GM08714 (cell line): ENCODE measurements around the gene FNTB.

Experiments
- H3K4me3 ChIP-seq: fragments of 200-500 bp; sonication (Bioruptor generic); 2 replicates; pipeline ENCODE4 v1.5.1; 2014; ENCODE audit warnings: mild to moderate bottlenecking, low read length, inconsistent platforms
- ZNF274 ChIP-seq: IDR thresholded peaks from 2 replicates; pipeline ENCODE4 v1.6.1; 2012; ENCODE audit warnings: mild to moderate bottlenecking, low read depth, low read length

Gene FNTB, protein sequence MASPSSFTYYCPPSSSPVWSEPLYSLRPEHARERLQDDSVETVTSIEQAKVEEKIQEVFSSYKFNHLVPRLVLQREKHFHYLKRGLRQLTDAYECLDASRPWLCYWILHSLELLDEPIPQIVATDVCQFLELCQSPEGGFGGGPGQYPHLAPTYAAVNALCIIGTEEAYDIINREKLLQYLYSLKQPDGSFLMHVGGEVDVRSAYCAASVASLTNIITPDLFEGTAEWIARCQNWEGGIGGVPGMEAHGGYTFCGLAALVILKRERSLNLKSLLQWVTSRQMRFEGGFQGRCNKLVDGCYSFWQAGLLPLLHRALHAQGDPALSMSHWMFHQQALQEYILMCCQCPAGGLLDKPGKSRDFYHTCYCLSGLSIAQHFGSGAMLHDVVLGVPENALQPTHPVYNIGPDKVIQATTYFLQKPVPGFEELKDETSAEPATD

DNA sequence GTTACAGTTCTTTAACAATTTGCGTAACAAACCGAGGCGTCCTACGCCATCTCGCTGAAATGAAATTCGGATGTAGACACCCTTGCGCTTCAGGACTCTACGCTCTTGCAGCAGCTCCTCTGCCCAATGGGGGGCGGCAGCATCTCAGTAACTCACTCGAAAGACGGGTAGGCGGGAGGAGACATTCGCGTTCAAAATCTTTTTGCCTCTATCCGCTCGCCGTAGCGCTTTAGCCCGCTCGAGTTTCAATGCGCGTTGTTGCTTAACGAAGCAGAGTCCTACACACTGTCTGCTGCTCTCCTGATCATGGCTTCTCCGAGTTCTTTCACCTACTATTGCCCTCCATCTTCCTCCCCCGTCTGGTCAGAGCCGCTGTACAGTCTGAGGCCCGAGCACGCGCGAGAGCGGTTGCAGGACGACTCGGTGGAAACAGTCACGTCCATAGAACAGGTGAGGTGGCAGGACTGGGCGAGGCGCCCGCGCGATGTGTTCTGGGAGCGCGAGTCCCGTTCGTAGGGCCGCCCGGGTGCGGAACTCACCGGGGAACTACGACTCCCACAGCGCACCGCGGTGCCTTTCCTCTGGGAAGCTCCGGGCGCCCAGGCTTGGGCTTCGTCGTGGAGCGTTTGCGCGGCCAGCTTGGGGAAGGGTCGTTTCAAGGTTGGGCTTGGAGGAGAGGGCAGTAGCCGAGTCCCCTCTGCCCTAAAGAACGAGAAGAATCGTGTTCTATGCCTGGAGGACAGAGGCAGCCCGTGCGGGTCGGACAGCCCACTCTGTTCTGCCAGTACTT, at the start of gene FNTB:
FNTB (plus strand) TSS at position 248 of the 790 bp plus-strand sequence; CDS start at position 307, 59 bp downstream.
- H3K4me3 ChIP-seq: peak within 1 kb of the TSS; percentile 92
- no peak for TF ChIP-seq ZNF274

DNA sequence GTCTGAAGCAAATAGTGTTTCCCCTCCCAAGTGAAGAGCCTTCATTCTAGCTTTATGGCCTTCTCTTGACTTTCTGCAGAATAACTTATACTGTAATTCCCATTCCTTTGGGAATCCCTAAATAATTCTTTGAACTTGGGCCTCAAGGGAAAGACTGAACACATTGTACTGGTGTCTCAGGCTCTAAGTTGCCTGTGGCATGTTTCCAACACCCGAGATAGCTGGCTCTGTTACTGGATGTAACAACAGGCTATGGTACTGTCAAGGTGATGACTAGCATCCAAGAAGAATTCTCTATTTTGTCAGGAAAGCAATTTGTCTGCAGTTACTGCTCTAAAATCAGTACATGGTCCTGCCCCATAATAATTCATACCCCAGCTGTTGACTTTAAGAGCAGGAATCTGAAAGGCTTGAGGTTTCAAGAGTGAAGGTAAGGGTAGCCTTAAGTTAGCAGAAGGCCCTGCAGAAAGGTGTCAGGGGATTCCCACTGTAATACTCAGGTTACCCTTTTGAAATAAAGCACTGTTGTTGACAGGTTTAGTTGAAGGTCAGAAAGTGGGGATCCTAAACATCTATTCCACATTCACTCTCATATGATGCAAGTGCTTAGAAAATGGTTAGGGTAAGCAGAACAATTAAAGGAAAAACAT, 49.4 kb upstream of the FNTB start:
- no peak for TF ChIP-seq ZNF274
- H3K4me3 ChIP-seq: no peak overlapping the region

DNA sequence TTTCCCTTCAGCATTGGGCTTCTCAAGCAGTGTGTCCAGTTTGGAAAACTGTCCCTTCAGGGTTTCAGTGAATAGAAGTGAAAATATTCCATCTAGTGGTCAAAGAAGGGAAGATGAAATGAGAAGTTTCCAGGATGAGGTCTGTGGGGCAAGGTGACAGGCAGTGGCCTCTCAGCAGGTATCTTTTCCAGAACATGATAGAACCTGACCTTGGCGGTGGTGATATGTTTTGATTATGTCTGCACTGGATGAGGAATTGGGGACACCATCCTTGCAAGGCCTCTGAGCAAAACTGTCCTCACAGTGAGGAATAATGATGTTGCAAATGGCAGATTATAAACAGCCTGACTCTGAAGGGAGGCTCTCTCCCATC, 48.9 kb upstream of the FNTB start:
- TF ChIP-seq ZNF274: no peak
- H3K4me3 ChIP-seq: no peak overlapping the region

DNA sequence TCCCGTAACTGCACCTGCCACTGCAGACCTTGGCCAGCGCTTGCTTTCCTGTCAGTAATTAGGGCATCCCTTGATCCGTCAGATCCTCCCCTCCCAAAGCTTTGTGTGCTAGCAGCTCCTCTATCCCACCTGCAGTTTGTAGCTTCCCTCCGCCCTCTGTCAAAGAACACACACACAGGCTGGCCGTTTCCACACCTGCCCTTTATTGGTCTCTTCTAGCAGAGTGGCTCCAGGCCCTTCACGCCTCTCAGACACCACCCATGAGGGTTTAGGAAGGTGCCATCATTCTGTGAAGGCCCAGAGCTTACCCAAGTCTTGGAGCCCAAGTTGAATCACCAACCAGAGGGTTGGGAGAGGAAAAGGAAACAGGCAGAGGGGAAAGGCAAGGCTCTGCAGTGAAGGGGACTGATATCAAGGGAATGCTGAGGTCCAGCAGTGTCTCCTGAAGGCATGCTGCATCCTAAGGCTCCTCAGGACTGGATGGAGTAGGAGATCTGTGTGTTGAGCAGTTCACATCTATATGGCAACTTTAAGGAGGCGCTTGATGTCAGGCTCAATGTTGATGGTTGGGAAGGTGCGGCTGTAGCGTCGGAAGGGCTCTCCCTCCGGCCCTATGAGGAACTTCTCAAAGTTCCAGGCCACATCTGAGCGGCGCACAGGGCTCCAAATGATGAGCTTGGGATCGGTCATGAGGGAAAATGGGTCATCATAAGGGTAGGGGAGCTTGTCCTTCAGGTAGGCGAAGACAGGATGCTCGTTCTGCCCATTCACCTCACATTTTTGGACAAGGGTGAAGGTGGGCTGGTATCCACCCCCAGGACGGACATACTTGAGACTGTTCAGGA, 47.5 kb upstream of the FNTB start:
- TF ChIP-seq ZNF274: no peak
- H3K4me3 ChIP-seq: no peak overlapping the region

DNA sequence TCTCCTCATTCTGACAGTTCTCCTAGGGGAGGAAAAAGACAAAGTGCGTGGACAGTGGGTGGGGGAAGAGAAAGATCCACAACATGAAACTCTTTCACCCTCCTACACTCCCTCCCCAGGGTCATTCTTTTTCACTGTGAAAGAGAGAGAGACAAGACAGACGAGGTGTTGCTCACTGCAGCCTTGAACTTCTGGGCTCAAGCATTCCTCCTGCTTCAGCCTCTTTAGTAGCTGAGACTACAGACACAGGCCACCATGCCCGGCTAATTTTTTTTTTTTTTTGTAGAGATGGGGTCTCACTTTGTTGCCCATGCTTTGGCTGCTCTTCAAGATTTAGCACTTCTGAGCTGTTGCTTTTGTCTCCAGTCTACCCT, 46.9 kb upstream of the FNTB start:
- no peak overlapping the region for H3K4me3 ChIP-seq
- TF ChIP-seq ZNF274: no peak

DNA sequence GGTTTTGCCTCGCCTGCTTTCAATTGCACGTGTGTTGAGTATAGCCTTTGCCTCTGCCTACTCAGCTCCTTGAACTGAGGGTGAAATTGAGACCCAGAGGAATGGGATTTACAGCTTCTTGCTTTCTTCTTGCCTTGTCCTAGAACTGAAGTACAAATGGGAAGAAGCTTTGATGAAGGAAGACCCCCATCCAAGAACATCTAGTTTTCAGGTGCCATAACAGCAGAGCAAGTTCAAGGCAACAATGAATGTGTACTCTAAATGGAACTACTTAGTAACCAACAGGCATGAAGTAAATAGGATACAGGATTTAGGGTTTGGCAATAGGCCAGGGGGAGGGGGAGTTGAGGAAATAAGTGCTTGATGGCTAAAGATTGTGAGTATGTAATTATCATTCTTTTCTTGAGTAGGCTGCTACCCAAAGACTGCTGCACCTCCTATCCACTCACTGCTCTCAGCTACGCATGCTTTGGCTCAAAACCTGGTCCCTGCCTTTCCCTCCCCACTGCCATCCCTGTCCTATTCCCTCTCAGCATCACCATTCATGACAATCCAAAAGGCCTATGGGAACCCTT, 46.3 kb upstream of the FNTB start:
- no peak for TF ChIP-seq ZNF274
- H3K4me3 ChIP-seq: no peak overlapping the region

DNA sequence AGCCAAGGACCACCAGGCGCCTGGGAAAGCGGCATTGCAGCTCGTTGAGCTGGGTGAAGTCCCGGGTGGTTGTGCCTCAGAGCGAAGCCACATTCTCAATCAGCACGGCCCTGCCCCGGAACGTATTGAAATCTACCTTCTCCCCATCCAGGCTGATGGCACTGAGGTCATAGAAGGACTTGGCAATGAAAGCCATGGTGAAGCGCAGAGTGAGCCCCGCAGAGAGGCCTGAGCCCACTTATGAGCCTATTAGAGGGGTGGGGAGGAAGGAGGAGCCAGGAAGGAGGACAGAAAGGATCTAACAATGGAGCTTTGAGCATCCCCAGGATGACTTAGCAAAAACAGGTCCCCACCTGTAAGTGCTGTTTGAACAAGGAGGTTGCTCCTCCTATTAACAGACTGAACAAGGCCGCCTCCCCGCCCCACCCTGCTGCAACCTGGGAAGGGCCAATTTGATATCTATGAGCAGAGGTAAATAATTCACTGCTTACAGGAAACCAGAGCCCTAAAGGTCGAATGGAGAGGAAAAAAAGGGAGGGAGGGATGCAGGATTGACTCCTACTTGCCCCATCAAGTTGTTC, 44.1 kb upstream of the FNTB start, which contains the start of gene GPX2:
GPX2 (minus strand) TSS at position 215 of the 581 bp plus-strand sequence; CDS start at position 196, 19 bp downstream.
- no peak for TF ChIP-seq ZNF274
- H3K4me3 ChIP-seq: no peak within 1 kb of the TSS

DNA sequence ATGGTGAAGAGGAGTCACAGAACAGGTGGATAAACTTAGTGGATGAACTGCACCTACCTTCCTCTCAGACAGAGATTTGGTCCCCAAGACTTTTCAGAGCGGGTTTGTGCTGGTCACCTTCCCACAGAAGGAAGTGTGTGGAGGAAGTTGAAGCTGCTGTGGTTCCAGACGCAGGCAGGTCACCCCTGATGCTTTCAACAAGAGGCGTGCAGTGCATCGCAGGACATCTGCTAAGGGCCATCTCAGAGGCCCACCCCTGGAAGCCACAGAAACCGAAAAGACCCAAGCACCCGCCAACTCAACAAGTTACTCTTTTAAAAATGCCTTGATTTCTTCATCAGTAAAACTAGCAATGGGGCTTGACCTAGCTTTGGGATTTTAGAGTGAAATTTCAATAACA, 43.1 kb upstream of the FNTB start:
- no peak overlapping the region for H3K4me3 ChIP-seq
- no peak for TF ChIP-seq ZNF274

DNA sequence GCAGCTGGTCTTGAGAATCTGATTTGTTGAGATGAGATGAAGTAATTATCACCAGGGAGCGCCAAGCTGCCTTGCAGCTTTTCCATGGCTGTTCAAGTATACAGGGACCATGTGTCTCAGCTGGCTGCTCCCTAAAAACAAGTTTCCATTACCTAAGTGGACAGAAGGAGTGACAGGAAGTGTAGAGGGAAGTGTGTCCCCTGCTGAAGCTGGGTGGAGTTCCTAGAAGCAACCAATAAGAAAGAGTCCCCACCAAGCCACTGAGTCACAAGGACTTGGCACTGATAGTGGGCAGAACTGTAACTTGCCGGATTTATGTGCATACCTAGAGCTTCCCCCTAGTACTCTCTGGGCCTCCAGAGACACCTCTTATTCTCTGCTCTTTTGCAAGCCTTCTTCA, 42.7 kb upstream of the FNTB start:
- no peak for TF ChIP-seq ZNF274
- no peak overlapping the region for H3K4me3 ChIP-seq

DNA sequence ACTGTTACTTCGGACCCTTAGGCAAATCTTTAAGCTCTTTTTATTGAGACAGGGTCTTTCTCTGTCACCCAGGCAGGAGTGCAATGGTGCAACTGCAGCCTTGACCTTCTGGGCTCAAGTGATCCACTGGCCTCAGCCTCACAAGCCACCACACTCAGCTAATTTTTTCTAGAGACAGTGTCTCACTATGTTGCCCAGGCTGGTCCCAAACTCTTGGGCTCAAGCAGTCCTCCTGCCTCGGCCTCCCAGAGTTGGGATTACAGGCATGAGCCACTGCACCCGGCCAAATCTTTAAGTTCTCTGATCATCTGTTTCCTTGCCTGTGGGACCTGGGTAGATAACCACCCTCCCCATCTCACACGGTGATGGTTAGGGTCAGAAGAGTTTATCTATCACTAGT, 41.8 kb upstream of the FNTB start:
- no peak for TF ChIP-seq ZNF274

DNA sequence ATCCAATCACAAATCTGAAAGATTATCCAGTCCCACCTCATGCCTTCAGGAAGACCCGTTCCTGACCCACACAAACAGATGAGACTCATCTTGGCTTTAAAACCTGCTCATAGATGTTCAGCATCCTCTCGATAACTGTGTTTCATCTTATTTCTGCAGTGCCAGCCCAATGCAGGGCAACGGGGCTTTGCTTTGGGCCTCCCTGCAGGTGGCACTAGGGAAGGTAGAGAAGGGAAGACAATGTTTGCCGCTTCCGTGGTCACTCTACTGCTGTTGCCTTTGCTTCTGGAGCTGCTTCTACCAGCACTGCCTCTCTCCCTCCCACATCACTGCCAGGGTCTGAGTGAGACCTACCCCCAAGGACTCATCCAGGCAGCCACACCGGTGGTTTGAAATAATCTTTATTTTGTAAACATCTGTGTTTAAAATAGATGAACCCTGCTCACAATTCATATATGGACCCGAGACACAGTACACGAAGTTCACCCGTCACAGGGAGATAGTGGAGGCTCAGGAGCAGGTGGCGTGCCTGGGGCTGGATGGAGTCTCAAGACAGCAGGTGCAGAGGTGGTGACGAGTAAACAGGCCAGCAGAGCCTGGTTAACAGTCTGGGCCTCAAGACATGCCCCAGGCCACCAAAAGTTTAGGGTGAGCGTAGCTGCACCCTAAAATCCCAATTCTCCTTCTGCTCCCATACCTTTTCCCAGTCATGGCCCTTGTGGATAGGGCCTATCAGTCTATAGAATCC, 41.1 kb upstream of the FNTB start:
- TF ChIP-seq ZNF274: no peak
- no peak overlapping the region for H3K4me3 ChIP-seq

More for the DNA sequence above, 41.8 kb upstream of the FNTB start:
- H3K4me3 ChIP-seq: no peak overlapping the region

DNA sequence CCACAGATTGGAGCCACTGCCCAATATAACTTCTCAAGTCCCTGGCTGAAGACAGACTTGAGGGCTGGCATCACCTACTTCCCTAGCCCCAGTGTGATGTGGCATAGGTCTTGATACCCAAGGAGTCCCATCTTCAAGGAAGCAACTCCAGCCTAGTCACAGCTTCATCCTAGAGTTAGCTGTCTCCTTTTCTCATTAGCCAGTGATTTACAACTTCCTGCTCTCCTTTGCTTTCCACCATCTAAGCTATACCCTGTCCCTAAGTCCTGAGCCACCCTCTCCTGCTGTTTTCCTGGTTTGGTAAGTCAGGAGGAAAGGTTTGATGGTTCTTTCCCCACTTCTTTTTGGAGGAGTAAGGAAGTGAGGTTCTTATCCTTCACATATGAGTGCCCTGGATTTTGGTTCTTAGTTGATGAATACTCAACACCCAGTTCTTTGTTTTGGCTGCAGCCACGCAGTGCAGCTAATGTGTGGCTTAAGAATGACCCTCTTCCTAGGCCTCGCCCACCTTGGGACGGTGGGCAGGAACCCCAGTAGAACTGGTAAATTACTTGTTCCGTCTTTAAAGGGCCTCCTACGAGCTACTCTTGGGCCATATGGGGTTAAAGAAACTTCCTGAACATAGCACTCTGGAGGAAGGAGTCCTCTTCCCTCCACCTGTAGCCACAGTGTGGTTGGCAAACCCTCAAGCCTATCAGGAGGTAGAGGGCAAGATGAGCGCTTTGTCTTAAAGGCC, 40.2 kb upstream of the FNTB start:
- no peak overlapping the region for H3K4me3 ChIP-seq
- no peak for TF ChIP-seq ZNF274
